Spinal cord (tissue), 10 donors: ENCODE data around the gene RIPOR3. TPM values are rescaled to one million over a fixed set of nuclear protein-coding genes. Genes with fewer than 3 reads are reported as not detected.

Experiments used
- DNase-seq, 6 donors: peaks; one replicate each; pipeline versions ENCODE4 v3.0.0 to v3.0.0-alpha.2; 2013 to 2015; ENCODE audit warnings: low spot score in 6 of 6, low read depth in 4 of 6
- H3K27ac ChIP-seq: one replicate; pipeline ENCODE4 v1.5.1; 2013; ENCODE audit warnings: low read depth, low read length, control low read depth
- H3K27me3 ChIP-seq: one replicate; pipeline ENCODE4 v1.6.1; 2013; ENCODE audit warnings: low read length; ENCODE audit not compliant: control insufficient read depth, insufficient read depth
- H3K36me3 ChIP-seq: one replicate; pipeline ENCODE4 v1.6.1; 2013; ENCODE audit warnings: low read length; ENCODE audit not compliant: control insufficient read depth, insufficient read depth
- H3K4me1 ChIP-seq: one replicate; pipeline ENCODE4 v1.6.1; 2013; ENCODE audit warnings: low read length; ENCODE audit not compliant: control insufficient read depth, insufficient read depth
- H3K4me3 ChIP-seq: one replicate; pipeline ENCODE4 v1.5.1; 2013; ENCODE audit warnings: low read depth, low read length, control low read depth
- H3K9me3 ChIP-seq: one replicate; pipeline ENCODE4 v1.6.1; 2013; ENCODE audit warnings: low read length; ENCODE audit not compliant: control insufficient read depth, insufficient read depth
- WGBS: methylation state at CpG from one replicate; pipeline ENCODE4 v1.1.5; 2013; ENCODE audit warnings: missing lambda C conversion rate; ENCODE audit not compliant: insufficient coverage; 5-methylcytosine and 5-hydroxymethylcytosine counted together
- polyA plus RNA-seq, 2 donors: library from polyadenylated mRNA; unstranded; fragments of 120-200 nt; gene quantifications; one replicate each; pipeline ENCODE4 v1.2.1, GENCODE V29; 2013; ENCODE audit not compliant: insufficient read length in 2 of 2
- total RNA-seq, 2 donors: library from RNA; depleted of rRNA in 1 of 2; stranded (reverse); fragments of 120-200 nt in 1 of 2; fragments of >200 nt in 1 of 2; gene quantifications; one replicate each; pipeline versions ENCODE4 v1.2.3 to v1.2.4, GENCODE V29; 2013 to 2014
- donor health status: healthy.

RIPOR3 gene
- total and polyA plus RNA-seq, 4 donors = 2.7 to 9.3 (median 7.0) TPM

DNA sequence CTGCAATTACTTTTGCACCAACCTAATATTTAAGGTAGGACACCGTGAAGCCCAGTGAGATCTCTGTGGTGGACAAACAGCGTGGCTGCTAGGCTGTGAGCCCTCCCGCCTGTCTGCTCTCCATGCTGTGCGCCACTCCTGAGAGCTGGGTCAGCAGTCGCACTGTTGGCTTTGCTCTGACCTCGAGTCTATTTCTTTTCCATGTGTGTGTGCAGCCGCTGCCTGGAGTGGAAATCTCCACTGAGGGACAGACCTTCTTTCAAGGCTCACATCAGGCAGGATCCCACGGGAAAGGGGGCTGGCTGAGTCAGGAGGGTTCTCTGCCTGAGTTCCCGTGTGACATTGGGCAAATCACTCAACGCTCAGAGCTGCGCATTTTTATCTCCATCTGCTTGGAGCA is 27.1 kb downstream of the RIPOR3 start:
- Histone ChIP-seq H3K27me3 (no peaks in the 10 kb centered on the region), H3K27ac (no peak overlapping the region)
- 70% methylated on average over 11 of the region's 11 CpGs for WGBS

DNA sequence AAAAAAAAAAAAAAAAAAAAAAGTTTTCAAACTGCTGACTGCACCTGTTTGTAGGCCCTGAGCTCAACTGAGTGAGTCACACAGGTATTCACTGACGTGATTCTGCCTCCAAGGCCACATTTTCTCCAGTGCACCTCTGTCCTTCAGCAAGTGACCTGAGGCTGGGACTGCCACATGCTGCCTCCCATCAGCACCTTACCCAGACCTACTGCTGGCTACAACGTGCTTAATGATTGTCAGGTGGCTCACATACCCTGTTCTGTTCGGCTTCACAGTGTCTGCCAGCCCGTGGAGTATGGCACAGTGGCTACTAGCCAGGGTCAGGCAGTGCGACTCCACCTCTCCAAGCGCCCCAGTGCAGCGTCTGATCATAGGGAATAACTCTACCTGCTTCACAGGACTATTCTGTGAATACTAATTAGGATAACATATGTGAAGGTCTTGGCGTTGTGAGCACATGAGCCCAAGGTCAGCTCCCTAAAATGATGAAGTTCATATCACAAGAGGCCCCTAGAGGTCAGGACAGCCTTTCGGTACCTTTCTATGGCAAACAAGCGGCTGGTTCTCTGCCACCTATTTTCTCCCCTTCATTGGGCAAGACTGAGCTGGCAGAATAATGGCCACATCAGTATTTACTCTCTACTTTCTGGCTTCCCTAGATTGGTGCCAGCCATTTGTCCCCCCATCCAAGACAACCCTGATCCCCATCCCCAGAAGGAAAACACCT is 28.1 kb downstream of the RIPOR3 start:
- no peaks in the 10 kb centered on the region for H3K9me3 ChIP-seq
- no peaks in the 10 kb centered on the region for H3K27me3 ChIP-seq
- peaks cover 14% of the 10 kb centered on the region for H3K4me1 ChIP-seq
- WGBS = 40% methylated on average over 7 of the region's 10 CpGs
- no peaks in the 10 kb centered on the region for H3K36me3 ChIP-seq
- DNase-seq = peak in 2 of 6 donors; percentile 37 to 44
- H3K27ac ChIP-seq = no peak overlapping the region
- H3K4me3 ChIP-seq = no peak overlapping the region

More for the DNA sequence above, 27.1 kb downstream of the RIPOR3 start:
- no peak for DNase-seq
- H3K36me3 ChIP-seq = no peaks in the 10 kb centered on the region
- peaks cover 14% of the 10 kb centered on the region for H3K4me1 ChIP-seq
- H3K4me3 ChIP-seq = no peak overlapping the region
- H3K9me3 ChIP-seq = no peaks in the 10 kb centered on the region

DNA sequence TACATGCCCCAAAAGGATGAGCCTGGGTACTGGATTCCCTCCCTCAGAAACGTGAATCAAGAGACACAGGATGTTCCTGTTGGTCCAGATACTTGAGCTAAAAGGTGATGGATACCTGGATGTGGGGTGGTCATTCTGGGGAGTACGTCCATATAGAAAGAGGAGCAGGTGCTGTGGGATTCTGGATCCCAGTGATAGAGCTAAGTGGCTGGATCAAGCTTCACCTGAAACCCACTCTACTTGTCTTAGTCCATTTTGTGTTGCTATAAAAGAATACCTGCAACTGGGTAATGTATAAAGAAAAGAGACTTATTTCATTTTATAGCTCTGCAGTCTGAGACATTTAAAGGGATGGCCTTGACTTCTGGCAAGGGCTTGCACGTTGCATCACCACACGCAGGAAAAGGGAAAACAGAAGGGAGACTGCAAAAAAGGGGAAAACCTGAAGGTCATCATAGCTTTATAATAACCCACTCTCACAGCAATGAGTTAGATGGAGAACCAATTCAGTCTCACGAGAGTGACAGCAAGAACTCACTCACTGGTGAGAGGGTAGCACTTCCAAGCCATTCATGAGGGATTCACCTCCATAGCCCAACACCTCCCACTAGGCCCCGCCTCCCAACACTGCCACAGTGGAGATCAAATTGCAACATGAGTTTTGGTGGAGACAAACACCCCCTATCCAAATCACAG is 31.2 kb downstream of the RIPOR3 start:
- H3K27me3 ChIP-seq = no peaks in the 10 kb centered on the region
- H3K4me1 ChIP-seq = peaks cover 28% of the 10 kb centered on the region
- 85% methylated on average over 2 of the region's 6 CpGs for WGBS
- no peak for DNase-seq
- no peaks in the 10 kb centered on the region for H3K9me3 ChIP-seq
- H3K4me3 ChIP-seq = no peak overlapping the region
- no peak overlapping the region for H3K27ac ChIP-seq
- no peaks in the 10 kb centered on the region for H3K36me3 ChIP-seq

DNA sequence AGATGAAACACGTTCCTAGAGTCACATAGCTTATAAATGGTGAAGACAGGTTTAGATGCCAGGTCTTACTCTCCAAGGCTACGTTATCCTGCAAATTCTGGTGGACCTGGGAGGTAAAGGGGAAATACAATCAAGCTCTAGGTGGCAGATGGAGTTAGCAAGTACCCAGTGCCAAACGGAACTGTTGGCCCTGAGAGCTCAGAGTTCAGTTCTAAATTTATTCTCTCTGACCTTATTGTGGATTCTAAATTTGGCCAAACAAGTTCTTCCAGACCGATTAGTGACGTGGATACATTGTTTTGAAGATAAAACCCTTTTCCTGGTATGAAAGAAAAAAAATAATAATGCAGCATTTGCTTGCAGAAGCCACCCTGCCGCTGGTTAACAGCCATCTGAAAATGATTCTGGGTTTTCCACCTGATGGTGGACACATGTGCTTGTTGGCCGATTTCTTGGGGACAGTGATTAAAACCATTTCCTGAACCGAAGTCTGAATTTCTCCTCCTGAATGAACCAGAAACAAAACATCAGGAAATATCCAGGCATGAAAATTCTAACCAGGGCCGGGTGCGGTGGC is 32.5 kb downstream of the RIPOR3 start:
- Histone ChIP-seq H3K27me3 (no peaks in the 10 kb centered on the region), H3K9me3 (no peaks in the 10 kb centered on the region), H3K27ac (no peak overlapping the region), H3K4me3 (no peak overlapping the region), H3K4me1 (peaks cover 28% of the 10 kb centered on the region), H3K36me3 (no peaks in the 10 kb centered on the region)
- WGBS = 82% methylated on average over 6 of the region's 10 CpGs
- DNase-seq = no peak

DNA sequence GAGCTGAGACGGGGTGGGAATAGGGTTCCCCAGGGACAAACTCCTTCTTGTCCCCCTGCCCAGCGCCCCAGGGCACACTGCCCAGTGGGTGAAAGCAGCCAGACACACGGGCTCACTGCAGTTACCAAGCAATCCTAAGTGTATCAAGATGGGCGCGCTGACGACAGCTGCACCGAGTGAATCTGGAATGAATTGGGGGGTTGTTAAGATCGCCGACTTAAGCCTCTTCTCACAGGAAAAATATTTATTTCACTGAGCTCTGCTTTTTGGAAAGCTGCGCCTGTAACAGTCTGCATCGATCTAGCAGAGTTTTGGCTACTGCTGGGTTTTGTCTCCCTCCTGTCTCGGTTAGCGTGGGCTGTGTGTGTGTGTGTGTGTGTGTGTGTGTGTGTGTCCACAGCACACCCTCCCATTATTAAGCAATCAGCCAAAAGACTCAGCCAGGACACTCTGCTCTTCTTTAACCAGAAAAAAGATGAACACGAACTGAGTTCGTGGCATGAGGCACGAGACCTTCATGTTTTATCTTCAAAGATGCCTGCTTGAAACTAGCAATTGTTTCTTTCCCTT is 35.9 kb downstream of the RIPOR3 start:
- WGBS = 9% methylated on average over 6 of the region's 16 CpGs
- Histone ChIP-seq H3K27me3 (no peaks in the 10 kb centered on the region), H3K27ac (peak overlapping the region; percentile 89), H3K4me1 (peaks cover 20% of the 10 kb centered on the region), H3K36me3 (no peaks in the 10 kb centered on the region), H3K4me3 (peak overlapping the region; percentile 19), H3K9me3 (no peaks in the 10 kb centered on the region)
- peak; percentile 71 to 92 (median 82) for DNase-seq

DNA sequence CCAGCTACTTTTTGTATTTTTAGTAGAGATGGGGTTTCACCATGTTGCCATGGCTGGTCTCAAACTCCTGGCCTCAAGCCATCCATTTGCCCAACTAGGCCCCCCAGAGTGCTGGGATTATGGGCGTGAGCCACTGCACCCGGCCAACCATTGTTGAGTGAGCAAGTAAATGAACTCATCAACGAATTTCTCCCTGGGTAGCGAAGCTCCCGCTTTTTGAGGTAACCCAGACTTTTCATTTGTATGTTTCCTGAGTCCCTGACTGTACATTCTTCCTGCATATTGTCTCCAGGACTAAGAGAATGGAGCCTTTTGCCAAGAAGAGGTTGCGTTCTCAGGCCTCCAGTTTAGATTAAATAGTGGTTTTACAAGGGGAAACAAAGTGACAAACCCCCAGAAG is 36.4 kb downstream of the RIPOR3 start:
- peak in 5 of 6 donors; percentile 38 to 85 (median 54) for DNase-seq
- 25% methylated on average over 4 of the region's 6 CpGs for WGBS
- no peak overlapping the region for H3K4me3 ChIP-seq

DNA sequence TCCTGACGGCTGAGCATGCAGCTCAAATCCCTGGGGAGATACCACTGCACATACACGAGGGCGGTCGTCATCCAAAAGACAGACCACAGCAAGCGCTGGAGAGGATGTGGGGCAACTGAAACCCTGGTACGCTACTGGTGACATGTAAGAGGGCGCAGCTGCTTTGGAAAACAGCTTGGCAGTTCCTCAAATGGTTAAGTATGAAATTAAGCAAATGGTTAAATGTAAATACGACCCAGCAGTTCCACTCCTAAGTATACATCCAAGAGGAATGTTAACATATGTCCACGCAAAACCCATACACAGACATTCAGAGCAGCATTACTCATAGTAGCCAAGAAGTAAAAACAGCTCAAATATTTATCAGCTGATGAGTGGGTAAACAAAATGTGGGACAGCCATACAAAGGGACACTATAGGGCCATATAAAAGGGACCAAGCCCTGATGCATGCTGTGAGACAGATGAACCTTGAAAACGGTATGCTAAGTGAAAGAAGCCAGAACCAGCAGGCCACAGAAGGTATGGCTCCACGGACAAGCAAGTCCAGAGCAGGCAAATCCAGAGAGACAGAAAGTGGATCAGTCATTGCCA is 38.5 kb downstream of the RIPOR3 start:
- 36% methylated on average over 2 of the region's 11 CpGs for WGBS
- no peaks in the 10 kb centered on the region for H3K9me3 ChIP-seq
- peaks cover 26% of the 10 kb centered on the region for H3K4me1 ChIP-seq
- H3K27me3 ChIP-seq = no peaks in the 10 kb centered on the region
- no peaks in the 10 kb centered on the region for H3K36me3 ChIP-seq
- no peak overlapping the region for H3K27ac ChIP-seq
- no peak for DNase-seq
- H3K4me3 ChIP-seq = no peak overlapping the region

More for the DNA sequence above, 36.4 kb downstream of the RIPOR3 start:
- H3K4me1 ChIP-seq = peaks cover 20% of the 10 kb centered on the region
- H3K27me3 ChIP-seq = no peaks in the 10 kb centered on the region
- no peaks in the 10 kb centered on the region for H3K36me3 ChIP-seq
- no peaks in the 10 kb centered on the region for H3K9me3 ChIP-seq
- peak overlapping the region; percentile 89 for H3K27ac ChIP-seq

DNA sequence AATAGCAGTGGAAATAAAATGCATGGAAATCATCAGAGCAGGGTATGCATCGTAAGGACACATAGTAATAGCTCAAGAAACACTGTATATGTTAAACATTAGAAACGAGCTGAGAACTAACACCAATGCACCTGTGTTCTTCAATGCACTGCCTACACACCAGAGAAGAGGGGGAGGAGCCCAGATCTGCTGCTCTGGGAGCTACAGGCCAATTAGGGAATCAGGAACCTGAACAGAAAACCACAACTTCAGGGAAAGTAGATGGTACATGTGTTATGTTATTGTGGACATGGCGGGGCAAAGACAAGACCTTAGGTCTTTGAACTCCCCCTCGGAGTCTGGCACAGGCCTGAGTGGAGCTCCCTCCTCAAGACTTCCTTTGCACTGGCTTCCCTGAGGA is 39.7 kb downstream of the RIPOR3 start:
- DNase-seq = no peak
- H3K4me1 ChIP-seq = peaks cover 26% of the 10 kb centered on the region
- no peaks in the 10 kb centered on the region for H3K36me3 ChIP-seq
- no peak overlapping the region for H3K4me3 ChIP-seq
- WGBS = 100% methylated on average over 1 of the region's 4 CpGs
- no peak overlapping the region for H3K27ac ChIP-seq
- H3K9me3 ChIP-seq = no peaks in the 10 kb centered on the region
- no peaks in the 10 kb centered on the region for H3K27me3 ChIP-seq

DNA sequence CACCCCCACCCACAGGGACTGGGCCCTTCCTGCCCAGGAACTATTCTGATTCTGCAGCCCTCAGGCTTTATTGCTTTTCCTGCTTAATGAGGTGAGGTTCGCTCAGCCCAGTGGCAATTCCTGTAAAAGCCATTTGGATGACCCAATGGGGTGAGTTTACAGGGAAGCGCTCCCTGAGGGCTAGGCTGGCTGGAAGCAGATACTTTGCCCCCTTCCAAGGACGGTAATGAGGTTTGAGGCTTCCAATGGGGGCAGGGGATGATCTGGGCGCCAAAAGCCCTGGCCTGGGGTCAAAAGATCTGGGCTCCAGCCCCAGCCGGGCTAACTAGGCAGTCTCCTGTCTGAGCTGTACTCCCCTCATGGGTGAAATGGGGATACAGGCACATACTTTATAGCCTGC is 41.8 kb downstream of the RIPOR3 start:
- WGBS = 57% methylated on average over 4 of the region's 5 CpGs
- no peak for DNase-seq
- Histone ChIP-seq H3K4me3 (no peak overlapping the region), H3K9me3 (no peaks in the 10 kb centered on the region), H3K4me1 (peaks cover 12% of the 10 kb centered on the region), H3K36me3 (no peaks in the 10 kb centered on the region), H3K27ac (no peak overlapping the region), H3K27me3 (no peaks in the 10 kb centered on the region)
